Measurements from ENCODE around the gene BRF1.
"Not testable (repeated sequence)": the region's sequence is repeated elsewhere in the genome, so short reads cannot be mapped to it uniquely, and the experiment has no call there.

BRF1 gene

GRCh38 chr14:105333020-105333490 lies 32.3 kb upstream of the BRF1 start:
- no peak for DNase-seq (ENCODE audit: low spot score)

- DNase-seq (ENCODE audit: low spot score) = no peak
Observed at GRCh38 chr14:105332350-105332874, 31.6 kb upstream of the BRF1 start.

GRCh38 chr14:105331575-105332349 lies 31.0 kb upstream of the BRF1 start:
- DNase-seq (ENCODE audit: low spot score) = no peak

- no peak for DNase-seq (ENCODE audit: low spot score)
Observed at GRCh38 chr14:105330491-105330895, 29.7 kb upstream of the BRF1 start.

GRCh38 chr14:105329411-105330150 lies 28.8 kb upstream of the BRF1 start:
- DNase-seq (ENCODE audit: low spot score) = no peak

- DNase-seq (ENCODE audit: low spot score) = no peak
Observed at GRCh38 chr14:105328678-105329390, 28.0 kb upstream of the BRF1 start.

GRCh38 chr14:105328070-105328677 lies 27.4 kb upstream of the BRF1 start:
- no peak for DNase-seq (ENCODE audit: low spot score)

DNA sequence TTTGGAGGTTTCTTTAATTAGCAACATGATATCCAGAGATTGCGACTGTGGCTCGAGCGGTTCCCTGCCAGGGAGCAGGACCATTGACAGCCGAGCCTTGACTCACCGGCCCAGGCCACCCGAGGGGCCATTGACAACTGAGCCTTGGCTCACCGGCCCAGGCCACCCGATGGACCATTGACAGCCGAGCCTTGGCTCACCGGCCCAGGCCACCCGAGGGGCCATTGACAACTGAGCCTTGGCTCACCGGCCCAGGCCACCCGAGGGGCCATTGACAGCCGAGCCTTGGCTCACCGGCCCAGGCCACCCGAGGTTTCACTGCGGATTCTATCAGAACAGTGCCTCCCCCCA lies 26.9 kb upstream of the BRF1 start:
- DNase-seq (ENCODE audit: low spot score) = not testable (repeated sequence)

GRCh38 chr14:105326891-105327694 lies 26.3 kb upstream of the BRF1 start:
- no peak for DNase-seq (ENCODE audit: low spot score)

DNA sequence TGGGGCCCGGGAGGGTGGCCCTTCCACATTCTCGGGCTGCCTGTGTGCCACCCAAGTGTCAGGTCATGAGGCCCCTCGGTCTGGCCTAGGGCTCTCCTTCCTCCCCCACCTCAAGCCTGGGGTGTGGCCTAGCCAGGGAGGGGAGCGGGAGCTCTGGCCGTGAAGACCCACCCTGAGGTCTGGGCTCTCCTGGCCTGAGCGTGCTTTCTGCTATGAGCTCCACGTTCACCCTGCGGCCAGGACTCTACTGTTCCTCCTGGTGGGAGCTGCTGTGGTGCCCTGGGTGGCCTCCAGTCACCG lies 25.7 kb upstream of the BRF1 start:
- no peak for DNase-seq (ENCODE audit: low spot score)

- no peak for DNase-seq (ENCODE audit: low spot score)
Observed at GRCh38 chr14:105325716-105326567, 25.1 kb upstream of the BRF1 start.

DNA sequence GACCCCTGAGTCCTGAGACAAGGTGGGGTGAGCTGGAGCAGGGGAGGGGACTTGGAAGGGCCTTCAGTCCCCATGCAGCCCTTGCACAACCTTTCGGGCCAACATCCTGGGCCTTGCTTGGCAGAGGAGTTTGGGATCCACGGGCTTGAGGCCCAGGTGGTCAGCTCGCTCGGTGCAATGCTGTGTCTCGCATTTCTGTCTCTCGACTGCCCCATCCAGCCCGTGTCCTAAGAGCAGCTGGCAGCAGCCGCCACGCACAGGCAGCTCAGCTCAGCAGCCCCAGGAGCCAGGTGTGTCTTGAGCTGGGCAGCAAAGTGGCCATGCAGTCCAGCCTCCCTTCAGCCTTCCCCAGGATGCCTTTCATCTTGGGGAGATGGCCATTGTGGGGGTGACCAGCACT lies 24.5 kb upstream of the BRF1 start:
- no peak for DNase-seq (ENCODE audit: low spot score)

DNA sequence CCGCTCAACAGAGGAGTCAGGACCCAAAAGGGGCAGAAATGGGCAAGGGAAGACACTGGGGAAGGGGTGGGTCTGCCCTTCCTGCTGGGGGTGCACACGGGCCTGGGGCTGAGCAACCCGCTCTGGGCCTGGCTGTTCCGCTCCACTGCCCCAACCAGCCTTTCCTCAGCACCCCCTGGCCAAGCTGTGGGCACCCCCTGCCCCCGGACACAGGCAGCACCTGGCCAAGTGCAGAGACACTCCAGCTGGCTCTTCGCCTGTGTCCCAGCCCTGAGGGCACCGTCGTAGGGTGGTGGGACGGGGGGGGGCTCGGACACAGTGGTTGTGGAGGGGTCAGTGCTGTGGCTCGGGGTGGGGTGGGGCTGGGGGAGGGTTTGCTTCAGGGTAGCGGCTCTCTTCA lies 24.1 kb upstream of the BRF1 start:
- DNase-seq (ENCODE audit: low spot score) = no peak

DNA sequence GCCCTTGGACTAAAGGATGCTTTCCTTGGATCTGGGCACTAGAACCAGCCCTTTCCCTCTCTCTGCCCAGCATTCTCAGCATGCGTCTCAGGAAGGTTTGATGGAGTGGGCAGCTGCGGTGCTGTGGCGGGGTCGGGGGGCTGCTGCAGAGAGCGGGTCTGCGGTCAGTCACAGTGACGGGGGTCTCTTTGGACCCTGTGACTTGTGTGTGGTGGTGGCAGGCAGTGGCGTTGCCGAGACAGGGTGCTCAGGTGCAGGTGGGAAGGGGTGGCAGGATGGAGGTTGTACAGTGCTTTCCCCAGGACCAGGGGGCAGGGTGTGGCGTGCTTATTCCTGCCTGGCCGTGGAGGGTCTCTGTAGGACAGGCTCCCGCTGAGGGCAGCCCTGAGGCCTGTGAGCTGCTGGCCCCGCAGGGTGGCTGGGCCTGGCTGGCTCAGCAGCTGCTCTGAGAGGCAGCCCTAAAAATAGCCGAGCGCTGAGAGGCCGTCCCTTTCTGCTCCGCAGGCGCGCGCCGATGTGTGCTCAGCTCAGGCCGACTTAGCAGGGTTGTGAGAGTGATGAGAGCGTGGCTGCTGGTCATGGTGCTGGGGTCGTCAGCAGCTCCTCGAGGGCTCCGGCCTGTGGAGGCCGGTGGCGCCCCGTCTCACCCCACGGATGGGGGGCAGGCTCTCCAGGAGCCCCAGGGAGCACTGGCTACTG lies 23.4 kb upstream of the BRF1 start:
- DNase-seq (ENCODE audit: low spot score) = no peak

DNA sequence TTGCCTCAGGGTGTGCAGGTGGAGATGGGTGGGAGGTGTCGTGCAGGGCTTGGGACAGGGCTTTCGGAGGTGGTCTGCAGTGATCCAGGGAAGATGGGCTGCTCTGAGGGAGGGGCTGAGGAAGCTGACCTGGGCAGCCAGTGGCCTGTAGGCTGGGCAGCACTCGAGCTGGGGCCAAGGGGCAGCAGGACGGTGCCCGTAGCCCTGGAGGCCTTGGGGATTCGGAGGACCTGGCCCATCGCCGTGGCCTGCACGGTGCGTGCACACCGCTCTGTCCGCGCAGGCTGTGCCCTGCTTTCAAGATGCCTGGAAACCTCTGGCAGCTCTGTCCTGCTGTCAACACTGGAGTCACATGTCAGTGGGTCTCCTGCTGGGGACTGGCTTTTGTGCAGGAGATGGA lies 22.9 kb upstream of the BRF1 start:
- no peak for DNase-seq (ENCODE audit: low spot score)

DNA sequence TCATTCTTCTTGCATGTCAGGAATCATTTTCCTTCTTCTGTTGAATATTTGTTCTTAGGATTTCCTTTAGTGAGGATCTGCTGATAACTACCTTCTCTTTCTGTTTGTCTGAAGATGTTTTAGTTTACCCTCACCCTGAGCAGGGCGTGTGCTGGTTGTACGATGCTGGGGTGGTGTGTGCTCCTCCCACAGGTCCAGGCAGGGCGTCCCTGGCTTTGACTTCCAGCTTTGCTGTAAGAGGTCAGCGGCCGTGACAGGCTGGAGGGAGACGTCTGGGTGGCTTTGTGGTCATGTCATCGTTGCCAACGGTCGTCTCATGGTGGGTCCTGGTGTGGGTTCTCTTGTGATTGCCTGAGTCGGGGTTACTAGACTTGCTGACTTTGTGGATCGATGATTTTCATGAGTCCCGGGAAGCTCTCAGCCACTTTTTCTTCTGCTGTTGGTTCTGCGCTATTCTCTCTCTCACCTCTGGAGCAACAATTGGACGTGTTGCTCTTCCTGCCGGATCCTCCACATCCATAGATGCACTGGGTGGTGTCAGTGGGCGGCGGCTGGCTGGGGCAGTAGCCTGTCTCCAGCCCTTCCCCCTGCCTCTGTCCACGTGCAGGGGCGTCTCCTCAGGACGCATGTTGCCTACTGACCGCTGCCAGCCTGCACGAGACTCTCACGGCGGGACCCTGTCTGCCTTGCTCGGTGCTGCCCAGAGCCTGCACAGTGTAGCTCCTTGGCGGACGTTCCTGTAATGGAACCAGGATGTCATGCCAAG lies 22.2 kb upstream of the BRF1 start:
- DNase-seq (ENCODE audit: low spot score) = no peak

GRCh38 chr14:105317546-105317945 lies 16.7 kb upstream of the BRF1 start:
- no peak for DNase-seq (ENCODE audit: low spot score)

DNA sequence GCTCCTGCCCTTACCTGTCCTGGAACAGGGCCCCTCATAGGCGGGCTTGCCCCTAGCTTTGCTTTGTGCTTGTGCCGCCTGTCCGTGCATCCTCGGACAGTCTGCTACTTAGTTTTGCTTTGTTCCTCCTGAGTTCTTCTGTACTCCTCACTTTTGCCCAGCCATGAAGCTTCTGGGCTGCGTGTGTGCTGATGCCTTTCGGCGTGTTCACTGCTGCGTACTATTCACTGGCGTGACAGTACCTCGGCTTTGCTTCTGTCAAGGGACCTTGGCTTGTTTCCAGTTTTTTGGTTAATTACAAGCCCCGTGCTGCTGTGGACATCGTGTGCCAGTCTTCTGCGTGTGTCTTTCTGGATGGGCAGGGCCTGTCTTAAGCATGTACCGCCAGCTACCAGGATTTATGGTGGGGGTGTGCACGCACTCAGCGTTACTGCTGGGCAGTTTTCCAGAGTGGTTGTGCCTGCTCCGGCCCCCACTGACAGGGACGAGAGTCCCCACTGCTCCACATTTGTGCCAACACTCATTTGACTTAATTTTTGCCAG lies 16.2 kb upstream of the BRF1 start:
- DNase-seq (ENCODE audit: low spot score) = no peak

GRCh38 chr14:105316577-105316941 lies 15.8 kb upstream of the BRF1 start:
- no peak for DNase-seq (ENCODE audit: low spot score)

All from NAMALWA (cell line).